ENCODE measurements around the gene SP5. TPM values are rescaled to one million over a fixed set of nuclear protein-coding genes. Genes with fewer than 3 reads are reported as not detected.

SP5 gene
- total RNA-seq (2022; extraction: Qiagen RNA extraction; ENCODE audit: low read depth): 0.03 TPM in 1 of 5 replicates, not detected in the others

GRCh38 chr2:170715062-170715931 is at the start of gene SP5:
Gene SP5, plus strand, starts transcription at chr2:170715337. Its CDS starts 176 bp downstream, at chr2:170715513.

Other genes starting within 250 kb of the SP5 start
- gene ERICH2, start 55.0 kb downstream of the SP5 start, total RNA-seq (2022; extraction: Qiagen RNA extraction; ENCODE audit: low read depth): not detected in 5 replicates
- gene GAD1, start 101.5 kb downstream of the SP5 start, total RNA-seq (2022; extraction: Qiagen RNA extraction; ENCODE audit: low read depth): 0.20 to 0.98 TPM (median 0.66 TPM) in 5 replicates
- 86.1 to 108 TPM (median 91.6 TPM) in 5 replicates for gene GORASP2, start 213.9 kb downstream of the SP5 start, total RNA-seq (2022; extraction: Qiagen RNA extraction; ENCODE audit: low read depth)